GM18951 (cell line): ENCODE results near the gene TRIM39.
"Not testable (repeated sequence)": the region's sequence is repeated elsewhere in the genome, so short reads cannot be mapped to it uniquely, and the experiment has no call there.

Experiments used
- POLR2A ChIP-seq: IDR thresholded peaks from 4 replicates; pipeline ENCODE4 v1.6.1; 2011; ENCODE audit warnings: mild to moderate bottlenecking; ENCODE audit not compliant: insufficient read length, insufficient read depth; ENCODE audit errors: extremely low read depth
- in situ Hi-C: fragments of 300-500 bp; cut with MboI; formaldehyde crosslinking; loops from one replicate; pipeline ENCODE4 v1.12.0; 2022; ENCODE audit warnings: low sequenced_read_pairs, mixed read lengths, inconsistent platforms; ENCODE audit not compliant: unreplicated experiment

TRIM39 gene

GRCh38 chr6:30361661-30362060, 34.9 kb downstream of the TRIM39 start:
- in situ Hi-C loops, result no loop called here
- no peak for TF ChIP-seq POLR2A

- no peak for TF ChIP-seq POLR2A
- in situ Hi-C loops, result no loop called here
These were observed 36.7 kb downstream of the TRIM39 start for GRCh38 chr6:30363459-30363858.

GRCh38 chr6:30364591-30364990, 37.9 kb downstream of the TRIM39 start:
- in situ Hi-C loops, result no loop called here

GRCh38 chr6:30369280-30369679, 42.6 kb downstream of the TRIM39 start:
- in situ Hi-C loops, result not testable (repeated sequence)

More at GRCh38 chr6:30364591-30364990, 37.9 kb downstream of the TRIM39 start:
- no peak for TF ChIP-seq POLR2A

- TF ChIP-seq POLR2A, result no peak
- in situ Hi-C loops, result no loop called here
These were observed 51.7 kb downstream of the TRIM39 start for GRCh38 chr6:30378290-30378937.

GRCh38 chr6:30380464-30380863, 53.7 kb downstream of the TRIM39 start:
- TF ChIP-seq POLR2A, result no peak
- in situ Hi-C loops, result no loop called here

- in situ Hi-C loops, result no loop called here
- no peak for TF ChIP-seq POLR2A
These were observed 59.4 kb downstream of the TRIM39 start for GRCh38 chr6:30386166-30386565.

- in situ Hi-C loops, result no loop called here
These were observed 64.5 kb downstream of the TRIM39 start for GRCh38 chr6:30391240-30391639.

More at GRCh38 chr6:30391240-30391639, 64.5 kb downstream of the TRIM39 start:
- no peak for TF ChIP-seq POLR2A
